ENCODE data around the gene SPTBN4.

DNA sequence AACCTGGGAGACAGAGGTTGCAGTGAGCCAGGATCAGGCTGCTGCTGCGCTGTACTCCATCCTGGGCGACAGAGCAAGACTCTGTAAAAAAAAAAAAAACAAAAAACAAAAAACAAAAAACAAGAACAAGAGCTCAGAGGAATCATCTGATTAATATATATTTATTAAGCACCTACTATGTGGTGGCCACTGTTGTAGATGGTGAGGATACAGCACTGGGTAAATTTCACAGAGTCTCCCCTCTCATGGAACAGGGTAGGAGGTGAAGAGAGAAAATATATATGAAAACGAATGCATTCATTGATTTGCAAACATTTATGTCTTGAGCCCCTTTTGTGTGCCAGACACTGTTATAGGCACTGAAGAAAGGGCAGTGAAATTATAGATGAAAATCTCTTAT lies 35.1 kb upstream of the SPTBN4 start:
- TF ChIP-seq, protein P1, sequence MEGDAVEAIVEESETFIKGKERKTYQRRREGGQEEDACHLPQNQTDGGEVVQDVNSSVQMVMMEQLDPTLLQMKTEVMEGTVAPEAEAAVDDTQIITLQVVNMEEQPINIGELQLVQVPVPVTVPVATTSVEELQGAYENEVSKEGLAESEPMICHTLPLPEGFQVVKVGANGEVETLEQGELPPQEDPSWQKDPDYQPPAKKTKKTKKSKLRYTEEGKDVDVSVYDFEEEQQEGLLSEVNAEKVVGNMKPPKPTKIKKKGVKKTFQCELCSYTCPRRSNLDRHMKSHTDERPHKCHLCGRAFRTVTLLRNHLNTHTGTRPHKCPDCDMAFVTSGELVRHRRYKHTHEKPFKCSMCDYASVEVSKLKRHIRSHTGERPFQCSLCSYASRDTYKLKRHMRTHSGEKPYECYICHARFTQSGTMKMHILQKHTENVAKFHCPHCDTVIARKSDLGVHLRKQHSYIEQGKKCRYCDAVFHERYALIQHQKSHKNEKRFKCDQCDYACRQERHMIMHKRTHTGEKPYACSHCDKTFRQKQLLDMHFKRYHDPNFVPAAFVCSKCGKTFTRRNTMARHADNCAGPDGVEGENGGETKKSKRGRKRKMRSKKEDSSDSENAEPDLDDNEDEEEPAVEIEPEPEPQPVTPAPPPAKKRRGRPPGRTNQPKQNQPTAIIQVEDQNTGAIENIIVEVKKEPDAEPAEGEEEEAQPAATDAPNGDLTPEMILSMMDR (IDR thresholded peaks at IDR 0.05), result no peak
- no peak for TF ChIP-seq POLR2A (IDR thresholded peaks at IDR 0.05)

All from body of pancreas (tissue), 4 donors.